GM12892 (cell line): ENCODE results near the gene EPHB2.

Experiments
- POLR2A ChIP-seq: IDR thresholded peaks from 2 replicates; pipeline ENCODE4 v1.6.1; 2011; ENCODE audit warnings: low read depth, low read length, control low read depth
- POLR2AphosphoS5 ChIP-seq: IDR thresholded peaks from 2 replicates; pipeline ENCODE4 v1.6.1; 2011; ENCODE audit warnings: low read depth, low read length, control low read depth

DNA sequence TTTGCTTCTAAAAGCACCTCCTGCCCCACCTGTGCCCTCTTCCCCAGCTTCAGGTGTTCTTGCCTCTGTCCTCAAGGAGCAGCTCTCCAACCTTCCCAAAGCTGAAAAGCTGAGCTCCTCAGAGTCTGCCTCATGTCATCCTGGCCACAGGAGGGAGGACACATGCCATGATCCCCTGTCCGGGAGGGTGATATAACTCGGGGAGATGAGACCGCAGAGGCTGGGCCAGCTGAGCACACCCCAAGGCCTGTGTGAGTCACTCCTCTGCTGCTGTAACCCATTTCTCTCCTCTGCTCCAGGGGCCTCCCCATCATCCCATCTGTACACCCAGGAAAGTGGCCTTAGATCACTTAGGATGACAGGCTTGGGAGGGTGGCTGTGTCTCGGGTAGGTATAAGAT is 49.8 kb downstream of the EPHB2 start:
- TF ChIP-seq POLR2AphosphoS5 (no peak), POLR2A (no peak)
